ENCODE measurements around the gene TESK1.
"Not testable (repeated sequence)": the region's sequence is repeated elsewhere in the genome, so short reads cannot be mapped to it uniquely, and the experiment has no call there.

TESK1 gene

GRCh38 chr9:35568196-35568595 lies 36.9 kb upstream of the TESK1 start:
- Mint-ChIP-seq H3K9me3 (no peaks in the 10 kb centered on the region), H3K36me3 (ENCODE audit: low read depth) (no peaks in the 10 kb centered on the region), H3K27me3 (ENCODE audit: low read depth) (no peaks in the 10 kb centered on the region), H3K27ac (no peak overlapping the region), H3K4me1 (ENCODE audit: low read depth) (peaks cover 27% of the 10 kb centered on the region), H3K4me3 (no peak overlapping the region)

GRCh38 chr9:35569206-35569605 lies 35.9 kb upstream of the TESK1 start:
- H3K4me1 Mint-ChIP-seq (ENCODE audit: low read depth) = peaks cover 27% of the 10 kb centered on the region
- H3K27ac Mint-ChIP-seq = no peak overlapping the region
- H3K27me3 Mint-ChIP-seq (ENCODE audit: low read depth) = no peaks in the 10 kb centered on the region
- H3K9me3 Mint-ChIP-seq = no peaks in the 10 kb centered on the region
- H3K36me3 Mint-ChIP-seq (ENCODE audit: low read depth) = no peaks in the 10 kb centered on the region
- H3K4me3 Mint-ChIP-seq = no peak overlapping the region

GRCh38 chr9:35570709-35571504 lies 34.2 kb upstream of the TESK1 start:
- peak overlapping the region; percentile 88 for H3K27ac Mint-ChIP-seq
- peaks cover 27% of the 10 kb centered on the region for H3K4me1 Mint-ChIP-seq (ENCODE audit: low read depth)
- peak overlapping the region; percentile 29 for H3K4me3 Mint-ChIP-seq
- H3K36me3 Mint-ChIP-seq (ENCODE audit: low read depth) = no peaks in the 10 kb centered on the region
- H3K27me3 Mint-ChIP-seq (ENCODE audit: low read depth) = no peaks in the 10 kb centered on the region
- no peaks in the 10 kb centered on the region for H3K9me3 Mint-ChIP-seq

GRCh38 chr9:35574578-35575122 lies 30.4 kb upstream of the TESK1 start:
- no peak overlapping the region for H3K4me3 Mint-ChIP-seq
- no peaks in the 10 kb centered on the region for H3K27me3 Mint-ChIP-seq (ENCODE audit: low read depth)
- peaks cover 12% of the 10 kb centered on the region for H3K4me1 Mint-ChIP-seq (ENCODE audit: low read depth)
- no peak overlapping the region for H3K27ac Mint-ChIP-seq
- H3K36me3 Mint-ChIP-seq (ENCODE audit: low read depth) = peaks cover 7% of the 10 kb centered on the region
- H3K9me3 Mint-ChIP-seq = peaks cover 23% of the 10 kb centered on the region

- Mint-ChIP-seq H3K36me3 (ENCODE audit: low read depth) (peaks cover 10% of the 10 kb centered on the region), H3K4me1 (ENCODE audit: low read depth) (peaks cover 9% of the 10 kb centered on the region), H3K27me3 (ENCODE audit: low read depth) (no peaks in the 10 kb centered on the region), H3K27ac (no peak overlapping the region), H3K9me3 (peaks cover 30% of the 10 kb centered on the region), H3K4me3 (no peak overlapping the region)
These were observed 29.6 kb upstream of the TESK1 start for GRCh38 chr9:35575478-35575877.

- Mint-ChIP-seq H3K4me1 (ENCODE audit: low read depth) (peaks cover under 1% of the 10 kb centered on the region), H3K36me3 (ENCODE audit: low read depth) (peaks cover 16% of the 10 kb centered on the region), H3K4me3 (no peak overlapping the region), H3K9me3 (peaks cover 43% of the 10 kb centered on the region), H3K27me3 (ENCODE audit: low read depth) (no peaks in the 10 kb centered on the region), H3K27ac (no peak overlapping the region)
These were observed 27.6 kb upstream of the TESK1 start for GRCh38 chr9:35577486-35577885.

GRCh38 chr9:35579130-35579529 lies 25.9 kb upstream of the TESK1 start:
- Mint-ChIP-seq H3K9me3 (peaks cover 45% of the 10 kb centered on the region), H3K4me1 (ENCODE audit: low read depth) (no peaks in the 10 kb centered on the region), H3K4me3 (no peak overlapping the region), H3K27me3 (ENCODE audit: low read depth) (no peaks in the 10 kb centered on the region), H3K36me3 (ENCODE audit: low read depth) (peaks cover 16% of the 10 kb centered on the region), H3K27ac (no peak overlapping the region)

GRCh38 chr9:35579659-35580227 lies 25.3 kb upstream of the TESK1 start:
- peaks cover 16% of the 10 kb centered on the region for H3K36me3 Mint-ChIP-seq (ENCODE audit: low read depth)
- not testable (repeated sequence) for H3K4me3 Mint-ChIP-seq; H3K27me3 Mint-ChIP-seq (ENCODE audit: low read depth); H3K4me1 Mint-ChIP-seq (ENCODE audit: low read depth)
- peaks cover 45% of the 10 kb centered on the region for H3K9me3 Mint-ChIP-seq
- H3K27ac Mint-ChIP-seq = peak overlapping the region; percentile 9

GRCh38 chr9:35583521-35583920 lies 21.5 kb upstream of the TESK1 start:
- peaks cover 42% of the 10 kb centered on the region for H3K9me3 Mint-ChIP-seq
- H3K36me3 Mint-ChIP-seq (ENCODE audit: low read depth) = peaks cover 19% of the 10 kb centered on the region
- H3K27ac Mint-ChIP-seq; H3K27me3 Mint-ChIP-seq (ENCODE audit: low read depth); H3K4me1 Mint-ChIP-seq (ENCODE audit: low read depth); H3K4me3 Mint-ChIP-seq: not testable (repeated sequence)

GRCh38 chr9:35584681-35585080 lies 20.4 kb upstream of the TESK1 start:
- peaks cover 12% of the 10 kb centered on the region for H3K36me3 Mint-ChIP-seq (ENCODE audit: low read depth)
- H3K27ac Mint-ChIP-seq; H3K27me3 Mint-ChIP-seq (ENCODE audit: low read depth); H3K4me3 Mint-ChIP-seq; H3K4me1 Mint-ChIP-seq (ENCODE audit: low read depth): not testable (repeated sequence)
- peaks cover 34% of the 10 kb centered on the region for H3K9me3 Mint-ChIP-seq

- Mint-ChIP-seq H3K9me3 (peaks cover 29% of the 10 kb centered on the region), H3K36me3 (ENCODE audit: low read depth) (peaks cover 14% of the 10 kb centered on the region)
- H3K4me1 Mint-ChIP-seq (ENCODE audit: low read depth); H3K27me3 Mint-ChIP-seq (ENCODE audit: low read depth); H3K27ac Mint-ChIP-seq; H3K4me3 Mint-ChIP-seq: not testable (repeated sequence)
These were observed 16.6 kb upstream of the TESK1 start for GRCh38 chr9:35588506-35588905.

GRCh38 chr9:35593581-35593980 lies 11.5 kb upstream of the TESK1 start:
- H3K9me3 Mint-ChIP-seq = peaks cover 29% of the 10 kb centered on the region
- no peaks in the 10 kb centered on the region for H3K27me3 Mint-ChIP-seq (ENCODE audit: low read depth)
- no peak overlapping the region for H3K4me3 Mint-ChIP-seq
- H3K4me1 Mint-ChIP-seq (ENCODE audit: low read depth) = no peaks in the 10 kb centered on the region
- no peak overlapping the region for H3K27ac Mint-ChIP-seq
- H3K36me3 Mint-ChIP-seq (ENCODE audit: low read depth) = peaks cover 21% of the 10 kb centered on the region

- peaks cover 29% of the 10 kb centered on the region for H3K9me3 Mint-ChIP-seq
- no peak overlapping the region for H3K4me3 Mint-ChIP-seq
- H3K27me3 Mint-ChIP-seq (ENCODE audit: low read depth) = no peaks in the 10 kb centered on the region
- H3K27ac Mint-ChIP-seq = no peak overlapping the region
- no peaks in the 10 kb centered on the region for H3K4me1 Mint-ChIP-seq (ENCODE audit: low read depth)
- H3K36me3 Mint-ChIP-seq (ENCODE audit: low read depth) = peaks cover 21% of the 10 kb centered on the region
These were observed 10.6 kb upstream of the TESK1 start for GRCh38 chr9:35594471-35594870.

GRCh38 chr9:35596907-35597306 lies 8.2 kb upstream of the TESK1 start:
- Mint-ChIP-seq H3K36me3 (ENCODE audit: low read depth) (peaks cover 19% of the 10 kb centered on the region), H3K9me3 (peaks cover 25% of the 10 kb centered on the region)
- not testable (repeated sequence) for H3K4me3 Mint-ChIP-seq; H3K4me1 Mint-ChIP-seq (ENCODE audit: low read depth); H3K27ac Mint-ChIP-seq; H3K27me3 Mint-ChIP-seq (ENCODE audit: low read depth)

- peaks cover 7% of the 10 kb centered on the region for H3K36me3 Mint-ChIP-seq (ENCODE audit: low read depth)
- H3K9me3 Mint-ChIP-seq = peaks cover 10% of the 10 kb centered on the region
- H3K4me3 Mint-ChIP-seq = no peak overlapping the region
- H3K27ac Mint-ChIP-seq = no peak overlapping the region
- no peaks in the 10 kb centered on the region for H3K27me3 Mint-ChIP-seq (ENCODE audit: low read depth)
- peaks cover 12% of the 10 kb centered on the region for H3K4me1 Mint-ChIP-seq (ENCODE audit: low read depth)
These were observed 6.0 kb upstream of the TESK1 start for GRCh38 chr9:35598866-35599590.

Measured in T-helper 1 cell treated with Interleukin-12 subunit alpha and Interleukin-12 subunit beta and Interleukin-4 antibody, amounts not matched to agents 30 μg/mL and 1 μg/mL, for 36 hours (primary cell).